Breast epithelium (tissue), 4 donors: ENCODE results near the gene ANKRD44. TPM values are rescaled to one million over a fixed set of nuclear protein-coding genes. Genes with fewer than 3 reads are reported as not detected.

ENCODE experiments used
- DNase-seq, 2 donors: peaks; one replicate each; pipeline ENCODE4 v3.0.0-alpha.2; 2019; ENCODE audit warnings: low spot score in 2 of 2
- H3K27ac ChIP-seq, 2 donors: fragments of 200-600 bp; sonication (generic) in 1 of 2; one replicate each; pipeline ENCODE4 v1.5.1; 2016 to 2019; ENCODE audit warnings: mild to moderate bottlenecking in 1 of 2
- H3K27me3 ChIP-seq, 2 donors: fragments of 200-600 bp; sonication (generic) in 1 of 2; one replicate each; pipeline versions ENCODE4 v1.5.1 to v1.6.0; 2017 to 2019; ENCODE audit warnings: control low read depth in 1 of 2, mild to moderate bottlenecking in 1 of 2
- H3K36me3 ChIP-seq: fragments of 200-600 bp; one replicate; pipeline ENCODE4 v1.5.1; 2019
- H3K4me1 ChIP-seq, 2 donors: fragments of 200-600 bp; sonication (generic); one replicate each; pipeline ENCODE4 v1.5.1; 2016 to 2019; ENCODE audit warnings: control low read depth in 1 of 2
- H3K4me3 ChIP-seq, 3 donors: fragments of 200-600 bp; sonication (generic); 1 replicate in 2 of 3; 2 replicates in 1 of 3; pipeline ENCODE4 v1.5.1; 2016 to 2019; ENCODE audit warnings: mild to moderate bottlenecking in 3 of 3, moderate library complexity in 2 of 3
- H3K9me3 ChIP-seq, 2 donors: fragments of 200-600 bp; sonication (generic) in 1 of 2; one replicate each; pipeline ENCODE4 v1.5.1; 2016 to 2019; ENCODE audit warnings: control low read depth in 1 of 2
- POLR2A ChIP-seq: fragments of 450-650 bp; IDR thresholded peaks from one replicate; pipeline ENCODE4 v1.6.1; 2016; ENCODE audit warnings: antibody characterized with exemption, mild to moderate bottlenecking, moderate library complexity
- POLR2AphosphoS5 ChIP-seq, 3 donors: sonication (generic); formaldehyde crosslinking; IDR thresholded peaks; one replicate each; pipeline ENCODE4 v1.6.1; 2017; ENCODE audit warnings: antibody characterized with exemption in 3 of 3
- intact Hi-C: fragments of 100-400 bp; cut with DNase I; formaldehyde crosslinking; loops from one replicate; pipeline ENCODE4 v1.15.1; 2023; ENCODE audit warnings: low total_unique reads
- total RNA-seq, 3 donors: library from RNA; depleted of rRNA; stranded (reverse); fragments of >200 nt; gene quantifications; one replicate each; pipeline ENCODE4 v1.1.0, GENCODE V29; 2016
- TF ChIP-seq, protein P1 (sequence below), 3 donors: fragments of 450-650 bp; IDR thresholded peaks; one replicate each; pipeline ENCODE4 v1.5.1; 2016 to 2017; ENCODE audit warnings: antibody characterized with exemption in 3 of 3, mild to moderate bottlenecking in 3 of 3, moderate library complexity in 3 of 3

ANKRD44 gene
- total RNA-seq, 3 donors from 2014 or later: 18.0 to 41.3 (median 19.9) TPM

- Histone ChIP-seq H3K4me3 (no peak overlapping the region), H3K36me3 (no peaks in the 10 kb centered on the region), H3K27ac (no peak overlapping the region), H3K4me1 (no peaks in the 10 kb centered on the region), H3K27me3 (no peaks in the 10 kb centered on the region), H3K9me3 (no peaks in the 10 kb centered on the region)
- intact Hi-C loops: no loop called here
- TF ChIP-seq, protein P1, sequence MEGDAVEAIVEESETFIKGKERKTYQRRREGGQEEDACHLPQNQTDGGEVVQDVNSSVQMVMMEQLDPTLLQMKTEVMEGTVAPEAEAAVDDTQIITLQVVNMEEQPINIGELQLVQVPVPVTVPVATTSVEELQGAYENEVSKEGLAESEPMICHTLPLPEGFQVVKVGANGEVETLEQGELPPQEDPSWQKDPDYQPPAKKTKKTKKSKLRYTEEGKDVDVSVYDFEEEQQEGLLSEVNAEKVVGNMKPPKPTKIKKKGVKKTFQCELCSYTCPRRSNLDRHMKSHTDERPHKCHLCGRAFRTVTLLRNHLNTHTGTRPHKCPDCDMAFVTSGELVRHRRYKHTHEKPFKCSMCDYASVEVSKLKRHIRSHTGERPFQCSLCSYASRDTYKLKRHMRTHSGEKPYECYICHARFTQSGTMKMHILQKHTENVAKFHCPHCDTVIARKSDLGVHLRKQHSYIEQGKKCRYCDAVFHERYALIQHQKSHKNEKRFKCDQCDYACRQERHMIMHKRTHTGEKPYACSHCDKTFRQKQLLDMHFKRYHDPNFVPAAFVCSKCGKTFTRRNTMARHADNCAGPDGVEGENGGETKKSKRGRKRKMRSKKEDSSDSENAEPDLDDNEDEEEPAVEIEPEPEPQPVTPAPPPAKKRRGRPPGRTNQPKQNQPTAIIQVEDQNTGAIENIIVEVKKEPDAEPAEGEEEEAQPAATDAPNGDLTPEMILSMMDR (IDR thresholded peaks at IDR 0.05): no peak
- no peak for TF ChIP-seq POLR2A
- no peak for TF ChIP-seq POLR2AphosphoS5 (IDR thresholded peaks at IDR 0.05)
- no peak for DNase-seq
Observed at GRCh38 chr2:197033222-197033621, 277.4 kb downstream of the ANKRD44 start.

- H3K9me3 ChIP-seq: no peaks in the 10 kb centered on the region
- no peak overlapping the region for H3K27ac ChIP-seq
- no peaks in the 10 kb centered on the region for H3K4me1 ChIP-seq
- intact Hi-C loops: no loop called here
- no peak for DNase-seq
- TF ChIP-seq, protein P1 (IDR thresholded peaks at IDR 0.05): no peak
- TF ChIP-seq POLR2AphosphoS5 (IDR thresholded peaks at IDR 0.05) (peak in 1 of 3 donors; percentile 32), POLR2A (no peak)
- H3K36me3 ChIP-seq: no peaks in the 10 kb centered on the region
- H3K27me3 ChIP-seq: no peaks in the 10 kb centered on the region
- H3K4me3 ChIP-seq: no peak overlapping the region
Observed at GRCh38 chr2:197031803-197032202, 278.8 kb downstream of the ANKRD44 start.

DNA sequence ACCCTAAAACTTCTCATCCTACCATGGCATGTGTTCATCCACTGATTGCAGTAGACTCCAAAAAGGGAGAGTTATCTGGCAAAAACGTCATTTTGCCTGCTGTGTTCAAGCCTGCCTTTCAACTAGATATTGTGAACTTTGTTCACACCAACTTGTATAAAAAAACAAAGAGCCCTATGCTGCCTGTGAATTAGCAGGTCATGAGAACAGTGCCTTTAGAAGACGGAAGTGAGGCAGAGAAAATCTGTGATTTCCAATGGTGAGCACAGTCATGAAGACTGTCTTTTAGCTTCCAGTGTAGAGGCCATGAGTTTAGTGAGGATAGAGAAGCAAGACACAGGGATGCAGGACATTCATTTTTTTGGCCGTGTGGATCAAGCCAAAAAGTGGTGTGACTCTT is 280.5 kb downstream of the ANKRD44 start:
- Histone ChIP-seq H3K4me1 (no peaks in the 10 kb centered on the region), H3K4me3 (no peak overlapping the region), H3K9me3 (no peaks in the 10 kb centered on the region), H3K36me3 (no peaks in the 10 kb centered on the region), H3K27ac (no peak overlapping the region), H3K27me3 (no peaks in the 10 kb centered on the region)
- intact Hi-C loops: loop anchor here (1.0 kb wide), 1 partner anchor 44 kb away; no protein-coding TSS in a partner anchor
- no peak for DNase-seq
- TF ChIP-seq POLR2AphosphoS5 (IDR thresholded peaks at IDR 0.05): no peak
- no peak for TF ChIP-seq POLR2A
- TF ChIP-seq, protein P1 (IDR thresholded peaks at IDR 0.05): no peak

GRCh38 chr2:197028633-197029032 is 281.9 kb downstream of the ANKRD44 start:
- TF ChIP-seq POLR2A (no peak), POLR2AphosphoS5 (IDR thresholded peaks at IDR 0.05) (no peak)
- TF ChIP-seq, protein P1 (IDR thresholded peaks at IDR 0.05): no peak
- Histone ChIP-seq H3K9me3 (no peaks in the 10 kb centered on the region), H3K27ac (no peak overlapping the region), H3K36me3 (no peaks in the 10 kb centered on the region), H3K27me3 (no peaks in the 10 kb centered on the region), H3K4me3 (no peak overlapping the region), H3K4me1 (no peaks in the 10 kb centered on the region)
- no peak for DNase-seq
- intact Hi-C loops: no loop called here

- H3K27me3 ChIP-seq: no peaks in the 10 kb centered on the region
- DNase-seq: no peak
- no peaks in the 10 kb centered on the region for H3K9me3 ChIP-seq
- H3K4me1 ChIP-seq: no peaks in the 10 kb centered on the region
- H3K27ac ChIP-seq: no peak overlapping the region
- H3K4me3 ChIP-seq: no peak overlapping the region
- H3K36me3 ChIP-seq: no peaks in the 10 kb centered on the region
- intact Hi-C loops: no loop called here
- TF ChIP-seq, protein P1 (IDR thresholded peaks at IDR 0.05): no peak
Observed at GRCh38 chr2:197028230-197028629, 282.4 kb downstream of the ANKRD44 start.
